GM19025 (cell line): ENCODE measurements around the gene PTX4.
"Not testable (repeated sequence)": the region's sequence is repeated elsewhere in the genome, so short reads cannot be mapped to it uniquely, and the experiment has no call there.

Experiments
- ATAC-seq: cut with Tn5 transposase; IDR thresholded peaks from one replicate; pipeline ENCODE4 v1.9.1; 2021; ENCODE audit warnings: mild to moderate bottlenecking, low read depth, moderate library complexity; ENCODE audit not compliant: unreplicated experiment

Gene PTX4

GRCh38 chr16:1448536-1449116 lies 40.1 kb downstream of the PTX4 start:
- ATAC-seq = no peak

GRCh38 chr16:1447965-1448364 lies 40.8 kb downstream of the PTX4 start:
- no peak for ATAC-seq

- no peak for ATAC-seq
Observed at GRCh38 chr16:1446296-1447080, 42.3 kb downstream of the PTX4 start.

GRCh38 chr16:1445518-1446203 lies 43.1 kb downstream of the PTX4 start:
- ATAC-seq = no peak

GRCh38 chr16:1444730-1445517 lies 43.8 kb downstream of the PTX4 start:
- no peak for ATAC-seq

DNA sequence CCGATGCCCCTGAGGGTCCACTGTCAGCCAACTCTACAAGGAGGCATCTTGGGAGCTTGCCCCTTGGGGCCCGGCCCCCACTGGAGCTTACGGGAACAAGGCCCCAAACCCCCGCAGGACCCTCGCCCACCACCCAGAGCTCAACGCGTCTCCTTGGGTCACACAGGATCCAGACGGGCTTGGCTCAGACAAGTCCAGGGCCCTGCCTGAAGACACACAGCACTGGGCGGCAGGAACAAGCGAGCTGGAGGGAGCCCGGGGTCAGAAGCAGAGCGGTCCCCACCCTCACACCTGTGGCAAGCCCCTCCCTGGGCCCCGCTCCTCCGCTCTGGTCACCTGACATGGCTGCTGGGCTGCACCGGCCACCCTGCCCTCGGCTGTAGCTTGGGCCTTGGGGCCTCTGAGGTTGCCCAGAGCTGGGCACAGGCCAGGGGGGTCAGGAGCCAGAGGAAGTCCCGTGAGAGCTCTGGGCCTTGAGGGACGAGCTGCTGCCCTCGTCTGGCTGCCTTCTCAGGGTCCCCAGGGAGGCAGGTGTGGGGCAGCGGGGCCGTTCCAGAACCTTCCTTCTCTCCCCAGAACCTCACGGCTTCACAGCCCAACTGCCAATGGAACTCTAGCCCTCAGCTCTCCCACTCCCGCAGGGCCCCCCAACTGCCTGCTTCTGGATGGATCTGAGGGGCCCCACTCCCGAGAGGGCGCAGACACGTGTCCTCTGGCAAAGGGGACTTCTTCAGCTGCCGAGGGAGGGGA lies 44.6 kb downstream of the PTX4 start, which contains the start of gene CCDC154:
Gene CCDC154, minus strand, starts transcription at position 577 of the 750 bp plus-strand sequence. Its CDS starts 234 bp downstream, at position 343.
- ATAC-seq = no peak

DNA sequence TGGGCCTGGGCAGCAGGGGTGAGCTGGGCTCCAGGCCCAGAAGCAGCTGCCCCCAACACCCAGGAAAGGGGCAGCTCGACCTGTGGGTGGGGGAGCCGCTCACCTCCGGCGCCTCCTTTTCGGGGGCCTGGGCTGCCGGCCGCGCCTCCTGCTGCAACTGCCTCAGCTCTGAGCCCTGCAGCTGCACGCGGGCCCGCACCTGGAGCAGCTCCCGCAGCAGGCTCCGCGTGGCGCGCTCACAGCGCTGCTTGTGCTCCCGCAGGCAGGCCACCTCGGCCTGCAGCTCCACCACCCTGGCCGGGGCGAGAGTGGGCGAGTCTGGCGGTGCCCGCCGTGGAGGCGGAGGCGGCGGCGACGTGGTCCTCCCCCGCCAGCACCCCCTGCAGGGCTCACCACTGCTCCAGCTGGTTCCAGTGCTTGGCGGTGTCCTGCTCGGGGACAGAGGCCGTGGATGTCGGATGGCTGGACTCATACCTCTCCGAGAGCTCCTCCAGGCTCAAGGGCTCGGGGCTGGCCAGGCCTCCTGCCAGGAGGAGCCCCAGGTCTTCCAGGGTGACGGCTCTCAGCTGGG lies 45.3 kb downstream of the PTX4 start:
- ATAC-seq = no peak

DNA sequence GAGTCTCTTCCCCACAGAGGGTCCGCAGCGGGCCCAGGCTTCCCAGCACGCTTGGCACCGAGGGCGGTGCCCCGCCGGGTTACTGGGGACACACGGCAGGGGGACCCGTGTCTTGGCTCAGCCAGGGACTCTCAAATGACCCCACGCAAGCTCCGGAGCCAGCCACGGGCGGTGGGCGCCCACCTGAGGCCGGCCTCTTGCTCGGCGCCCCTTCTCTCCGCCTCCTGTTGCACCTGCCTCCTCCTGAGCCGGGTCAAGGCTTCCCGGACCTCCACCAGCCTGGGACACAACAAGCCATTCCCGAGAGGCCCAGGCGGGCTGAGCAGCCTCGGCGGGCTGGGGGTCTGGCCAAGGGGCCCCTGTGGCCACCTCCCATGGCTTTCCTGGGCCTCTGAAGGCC lies 46.0 kb downstream of the PTX4 start:
- no peak for ATAC-seq

DNA sequence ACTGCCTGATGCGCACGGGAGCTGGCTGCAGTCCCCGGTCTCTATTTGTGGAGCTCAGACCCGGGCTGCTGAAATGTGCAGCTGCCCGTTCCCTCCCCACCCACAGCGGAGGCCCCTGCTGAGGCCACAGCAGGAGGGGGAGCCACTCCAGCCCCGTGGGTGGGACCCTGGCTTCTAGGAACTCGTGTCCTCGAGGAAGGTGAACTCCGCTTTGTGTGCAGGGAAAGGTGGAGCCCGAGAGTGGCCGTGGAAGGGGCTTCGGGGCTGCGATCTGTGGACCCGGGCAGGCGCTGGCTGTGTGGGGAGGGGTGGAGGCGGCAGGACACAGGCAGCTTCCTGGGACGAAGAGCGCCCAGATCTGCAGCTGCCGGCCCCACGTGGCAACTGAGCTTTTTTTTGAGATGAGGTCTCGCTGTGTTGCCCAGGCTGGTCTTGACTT lies 47.3 kb downstream of the PTX4 start:
- no peak for ATAC-seq

DNA sequence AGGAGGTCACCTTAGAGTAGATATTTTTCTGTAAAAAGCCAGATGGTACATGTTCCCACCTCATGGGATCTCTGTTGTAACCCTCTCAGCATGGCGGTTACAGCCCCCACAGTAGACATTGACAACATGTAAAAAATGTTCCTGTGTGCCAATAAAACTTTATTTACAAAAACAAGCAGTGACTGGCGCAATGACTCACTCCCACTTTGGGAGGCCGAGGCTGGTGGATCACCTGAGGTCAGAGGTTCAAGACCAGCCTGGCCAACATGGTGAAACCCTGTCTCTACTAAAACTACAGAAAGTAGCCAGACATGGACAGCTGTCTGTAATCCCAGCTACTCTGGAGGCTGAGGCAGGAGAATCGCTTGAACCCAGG lies 49.1 kb downstream of the PTX4 start:
- ATAC-seq = not testable (repeated sequence)

DNA sequence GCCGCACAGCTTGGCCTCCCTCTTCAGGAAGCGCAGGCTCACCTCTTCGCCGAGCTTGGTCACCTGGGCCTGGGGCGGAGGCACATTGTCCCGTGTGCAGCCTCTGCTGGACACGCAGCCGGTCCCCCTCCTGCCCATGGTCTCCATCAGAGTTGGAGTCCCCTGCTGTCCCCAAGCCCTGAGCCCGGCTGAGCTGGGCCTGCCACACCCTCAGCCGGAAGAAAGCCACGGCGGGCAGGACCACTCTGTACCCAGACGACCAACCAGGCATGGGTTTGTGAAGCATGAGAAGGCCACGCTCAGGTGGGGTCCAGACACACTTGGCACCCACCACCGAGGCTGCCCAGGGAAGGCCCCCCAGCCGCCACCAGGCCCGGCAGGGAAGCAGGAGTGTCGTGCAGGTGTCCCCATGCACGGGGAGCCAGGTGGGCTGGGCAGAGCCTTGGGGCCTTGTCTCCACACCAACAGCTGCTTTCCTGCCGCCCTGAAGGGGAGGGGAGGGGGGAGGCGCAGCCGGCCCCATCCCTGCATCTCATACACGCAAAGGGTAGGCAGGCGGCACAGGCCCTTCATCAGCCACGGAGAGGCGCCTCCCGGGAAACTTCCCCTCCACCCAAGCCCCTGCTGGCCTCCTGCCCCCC lies 49.6 kb downstream of the PTX4 start:
- ATAC-seq = no peak

DNA sequence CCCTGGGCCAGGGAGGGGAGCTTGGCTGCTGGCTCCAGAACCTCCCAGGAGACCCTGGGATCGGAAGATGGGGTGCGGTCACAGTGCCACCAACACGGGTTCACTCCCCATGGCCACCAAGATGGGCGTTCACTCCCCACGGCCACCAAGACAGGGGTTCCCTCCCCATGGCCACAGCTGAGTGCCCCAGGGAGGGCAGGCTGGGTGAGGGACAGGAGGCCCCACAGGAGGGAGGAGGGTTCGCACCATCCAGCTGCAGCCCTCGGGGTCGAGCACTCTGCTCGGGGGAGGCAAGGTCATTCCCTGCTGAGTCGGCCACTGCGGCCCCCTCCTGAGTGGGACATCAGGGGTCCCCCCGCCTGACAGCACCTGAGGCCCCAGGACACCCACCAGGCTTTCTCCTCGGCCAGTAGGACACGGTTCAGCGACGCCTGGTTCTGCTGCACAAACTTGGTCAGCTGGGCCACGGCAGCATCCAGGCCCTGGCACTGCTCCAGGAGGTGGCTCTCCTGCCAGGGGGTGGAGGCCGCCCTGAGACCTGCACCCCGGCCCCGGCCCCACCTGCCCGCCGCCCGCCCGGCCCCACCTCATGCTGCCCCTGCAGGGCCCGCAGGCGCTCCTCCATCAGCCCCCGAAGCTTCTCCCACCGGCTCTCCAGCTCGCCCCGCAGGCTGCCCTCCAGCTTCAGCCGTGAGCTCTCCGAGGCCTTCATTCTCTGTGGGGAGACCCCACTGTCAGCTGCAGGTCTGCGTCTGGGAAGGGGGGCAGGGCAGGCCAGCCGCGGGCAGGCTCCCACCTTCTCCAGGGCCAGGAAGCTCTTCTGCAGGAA lies 50.3 kb downstream of the PTX4 start:
- no peak for ATAC-seq

GRCh38 chr16:1437606-1438005 lies 51.1 kb downstream of the PTX4 start:
- no peak for ATAC-seq

DNA sequence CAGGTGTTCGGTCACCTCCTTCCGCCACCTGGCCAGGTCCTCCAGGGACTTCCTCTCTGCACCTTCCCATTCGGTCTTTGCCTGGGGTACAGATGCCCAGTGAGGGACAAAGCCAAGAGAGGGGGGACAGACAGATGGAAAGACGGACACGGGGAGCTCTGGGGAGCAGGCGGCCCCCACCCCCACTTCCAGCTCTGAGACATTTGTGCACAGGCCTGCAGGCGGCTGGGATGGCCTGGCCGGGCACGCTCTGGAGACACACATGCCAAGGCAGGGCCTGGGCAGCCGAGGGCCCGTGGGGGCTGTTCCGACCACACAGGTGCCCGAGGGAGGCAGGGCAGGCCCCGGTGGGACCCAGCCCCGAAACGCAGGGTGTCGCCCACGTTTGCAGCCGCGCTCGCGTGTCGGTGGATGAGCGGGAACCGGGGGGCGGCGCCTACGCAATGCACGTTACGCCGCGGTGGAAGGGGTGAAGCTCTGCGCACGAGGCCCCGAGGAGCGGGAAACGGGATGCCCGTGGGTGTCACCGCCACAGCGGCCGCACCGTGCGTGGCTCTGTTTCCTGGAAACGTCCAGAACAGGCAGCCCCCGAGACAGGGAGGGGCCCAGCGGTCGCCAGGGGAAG lies 51.9 kb downstream of the PTX4 start:
- ATAC-seq = no peak

DNA sequence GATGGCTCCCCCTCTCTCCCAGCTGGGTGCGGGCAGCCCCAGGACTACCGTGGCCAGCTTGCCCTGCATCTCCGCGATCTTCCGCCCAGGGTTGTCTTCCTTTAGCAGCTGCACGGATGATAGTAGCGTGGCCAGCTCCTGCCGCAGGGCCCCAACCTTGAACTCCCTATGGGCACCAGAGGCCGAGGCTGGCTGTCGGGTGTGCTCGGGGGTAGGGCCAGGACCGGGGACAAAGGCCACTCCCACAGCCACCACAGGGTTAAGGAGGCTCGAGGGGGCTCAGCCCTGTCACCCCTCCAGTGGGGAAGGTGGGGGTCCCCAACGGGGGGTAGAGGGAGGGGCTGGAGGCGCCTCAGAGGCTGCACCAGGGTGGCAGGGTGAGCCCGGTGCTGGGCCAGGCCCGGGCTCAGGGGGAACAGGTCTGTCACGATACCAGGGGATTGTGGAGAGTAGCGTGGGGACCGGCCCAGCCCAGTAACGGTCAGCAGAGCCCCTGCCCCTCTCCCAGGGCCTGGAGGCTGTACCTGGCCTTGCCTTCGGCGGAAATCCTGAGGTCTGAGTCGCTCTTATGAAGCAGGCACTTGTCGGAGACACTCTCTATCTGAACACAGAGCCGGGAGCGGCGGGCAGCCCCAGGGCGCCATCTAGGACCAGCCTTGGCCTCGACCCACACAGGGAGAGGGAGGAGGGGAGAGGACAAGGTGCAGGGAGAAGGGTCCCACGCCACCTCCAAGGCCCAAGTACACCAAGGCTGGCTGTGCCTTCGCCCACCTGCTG lies 52.6 kb downstream of the PTX4 start:
- ATAC-seq = no peak
